ENCODE results near the gene EIPR1.
"Not testable (repeated sequence)": the region's sequence is repeated elsewhere in the genome, so short reads cannot be mapped to it uniquely, and the experiment has no call there.

The EIPR1 gene

GRCh38 chr2:3377279-3377611 lies 373 bp downstream of the EIPR1 start:
- TF ChIP-seq ZFX (IDR thresholded peaks at IDR 0.05) (no peak), CTCF (conservative IDR thresholded peaks at IDR 0.05) (no peak)
- peak overlapping the region; percentile 90 for H3K27ac ChIP-seq

- peak overlapping the region; percentile 90; the same call in 1 of the 2 replicates for H3K27ac ChIP-seq
Measured at GRCh38 chr2:3376821-3377220, 797 bp downstream of the EIPR1 start.

GRCh38 chr2:3369340-3370181 lies 8.1 kb downstream of the EIPR1 start:
- H3K27ac ChIP-seq, result not testable (repeated sequence)

More at GRCh38 chr2:3376821-3377220, 797 bp downstream of the EIPR1 start:
- TF ChIP-seq CTCF (conservative IDR thresholded peaks at IDR 0.05) (no peak), ZFX (IDR thresholded peaks at IDR 0.05) (no peak)

- H3K27ac ChIP-seq, result no peak overlapping the region
- no peak for TF ChIP-seq ZFX (IDR thresholded peaks at IDR 0.05)
- TF ChIP-seq CTCF (conservative IDR thresholded peaks at IDR 0.05), result no peak
Measured at GRCh38 chr2:3368261-3368722, 9.3 kb downstream of the EIPR1 start.

- H3K27ac ChIP-seq, result no peak overlapping the region
- TF ChIP-seq CTCF (conservative IDR thresholded peaks at IDR 0.05) (no peak), ZFX (IDR thresholded peaks at IDR 0.05) (no peak)
Measured at GRCh38 chr2:3365219-3365618, 12.4 kb downstream of the EIPR1 start.

- H3K27ac ChIP-seq, result no peak overlapping the region
- TF ChIP-seq ZFX (IDR thresholded peaks at IDR 0.05), result no peak
- no peak for TF ChIP-seq CTCF (conservative IDR thresholded peaks at IDR 0.05)
Measured at GRCh38 chr2:3361518-3362389, 15.9 kb downstream of the EIPR1 start.

GRCh38 chr2:3357926-3358325 lies 19.7 kb downstream of the EIPR1 start:
- TF ChIP-seq CTCF (conservative IDR thresholded peaks at IDR 0.05) (no peak), ZFX (IDR thresholded peaks at IDR 0.05) (no peak)

GRCh38 chr2:3357446-3357845 lies 20.2 kb downstream of the EIPR1 start:
- H3K27ac ChIP-seq, result not testable (repeated sequence)

More at GRCh38 chr2:3357926-3358325, 19.7 kb downstream of the EIPR1 start:
- H3K27ac ChIP-seq, result no peak overlapping the region
